ENCODE measurements around the gene NEUROG2. TPM values are rescaled to one million over a fixed set of nuclear protein-coding genes. Genes with fewer than 3 reads are reported as not detected.

NEUROG2 gene
- total and polyA plus RNA-seq, 2 of the 8 experiments (the other 6 are each of a cell fraction or from before 2014, with no cell fraction given) = 0.03 TPM; not detected in 1

DNA sequence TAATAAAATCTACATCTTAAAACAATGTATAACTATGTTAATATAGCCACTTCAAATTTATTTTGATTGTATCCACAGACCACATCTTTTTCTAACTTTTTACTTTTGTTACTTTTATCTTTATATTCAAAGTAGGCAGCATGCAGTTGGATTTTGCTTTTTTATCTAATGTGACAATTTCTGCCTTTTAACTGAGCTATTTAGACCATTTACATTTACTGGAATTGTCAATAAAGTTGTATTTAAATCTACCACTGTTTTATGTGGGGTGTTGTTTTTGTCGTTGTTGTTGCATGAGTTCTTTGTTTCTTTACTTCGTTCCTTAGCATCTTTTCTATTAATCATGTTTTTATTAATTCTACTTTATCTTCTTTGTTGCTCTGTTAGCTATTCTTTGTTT is 42.0 kb downstream of the NEUROG2 start:
- no peaks in the 10 kb centered on the region for H4K20me1 ChIP-seq (replicated peaks in 1 of 2; ENCODE audit: control insufficient read depth in 1 of 2, insufficient read depth in 2 of 2, low read length in 2 of 2)
- no peaks in the 10 kb centered on the region for H3K79me1 ChIP-seq (ENCODE audit: low read depth, low read length)
- 85% methylated on average over 2 of the region's 2 CpGs; no CpG with 5 or more reads in 1 of the 2 experiments for WGBS, 2 experiments (ENCODE audit: extremely low coverage in 1 of 2, insufficient coverage in 1 of 2, insufficient read length in 1 of 2, insufficient replicate concordance in 2 of 2, low coverage in 1 of 2, low lambda C conversion rate in 2 of 2, missing lambda C conversion rate in 1 of 2)
- H2BK120ac ChIP-seq (replicated peaks; ENCODE audit: low read depth, low read length) = no peak overlapping the region
- CTCF ChIA-PET (ENCODE audit: partially characterized antibody) = no interaction called here
- no peak overlapping the region for H3K4ac ChIP-seq (replicated peaks; ENCODE audit: insufficient read length, low read depth, low read length)
- H3K4me2 ChIP-seq (ENCODE audit: insufficient read depth in 1 of 2, low read depth in 2 of 2, low read length in 2 of 2) = no peak overlapping the region
- no peaks in the 10 kb centered on the region for H3K36me3 ChIP-seq (ENCODE audit: control insufficient read depth in 2 of 4, insufficient read depth in 4 of 4, low read length in 3 of 4)
- no peak overlapping the region for H4K5ac ChIP-seq (ENCODE audit: insufficient read length, low read depth, low read length)
- no peak overlapping the region for H3K27ac ChIP-seq (ENCODE audit: low read depth, low read length)
- no peak overlapping the region for H2AFZ ChIP-seq (ENCODE audit: low read length)
- H3K18ac ChIP-seq (ENCODE audit: extremely low read depth, low read length) = no peak overlapping the region
- H2BK20ac ChIP-seq (ENCODE audit: low read length) = no peak overlapping the region
- H2BK12ac ChIP-seq (ENCODE audit: low read depth, low read length) = no peak overlapping the region
- H3K4me3 ChIP-seq (ENCODE audit: extremely low read depth in 1 of 4, insufficient read depth in 2 of 4, low read depth in 3 of 4, low read length in 4 of 4) = no peak overlapping the region
- H4K8ac ChIP-seq (ENCODE audit: extremely low read depth, insufficient read depth, low read length) = no peak overlapping the region
- H2AK5ac ChIP-seq (ENCODE audit: low read depth, low read length) = no peak overlapping the region
- H3K56ac ChIP-seq (replicated peaks; ENCODE audit: insufficient read length, low read depth, low read length) = no peak overlapping the region
- H3K79me2 ChIP-seq (ENCODE audit: control insufficient read depth in 1 of 2, insufficient read depth in 2 of 2, low read length in 2 of 2) = no peaks in the 10 kb centered on the region
- H3K23me2 ChIP-seq (ENCODE audit: low read depth, low read length) = no peaks in the 10 kb centered on the region; the same call in 1 of the 2 replicates
- DNase-seq (ENCODE audit: low read depth in 1 of 2, low spot score in 2 of 2) = no peak
- no peaks in the 10 kb centered on the region for H3K27me3 ChIP-seq (replicated peaks in 1 of 4; ENCODE audit: control insufficient read depth in 3 of 4, extremely low read depth in 1 of 4, insufficient read depth in 3 of 4, low read length in 3 of 4)
- no peak overlapping the region for H4K91ac ChIP-seq (replicated peaks; ENCODE audit: insufficient read length, low read length)
- no peak overlapping the region for H2BK5ac ChIP-seq (ENCODE audit: low read depth, low read length)
- H3K23ac ChIP-seq (ENCODE audit: insufficient read length) = no peak overlapping the region
- H2BK15ac ChIP-seq (ENCODE audit: low read length) = no peak overlapping the region
- H3K9me3 ChIP-seq (ENCODE audit: insufficient read depth in 2 of 2, low read depth in 1 of 2, low read length in 1 of 2) = no peaks in the 10 kb centered on the region
- no peaks in the 10 kb centered on the region for H3K4me1 ChIP-seq (replicated peaks in 1 of 4; ENCODE audit: control insufficient read depth in 3 of 4, insufficient read depth in 4 of 4, low read length in 3 of 4)
- no peak for FAIRE-seq
- POLR2A ChIA-PET (ENCODE audit: partially characterized antibody) = no interaction called here
- no peak overlapping the region for H3K14ac ChIP-seq (ENCODE audit: insufficient read length)
- H3K9ac ChIP-seq (replicated peaks in 1 of 4; ENCODE audit: extremely low read depth in 1 of 4, low read depth in 3 of 4, low read length in 3 of 4) = no peak overlapping the region
- TF ChIP-seq, protein P1, sequence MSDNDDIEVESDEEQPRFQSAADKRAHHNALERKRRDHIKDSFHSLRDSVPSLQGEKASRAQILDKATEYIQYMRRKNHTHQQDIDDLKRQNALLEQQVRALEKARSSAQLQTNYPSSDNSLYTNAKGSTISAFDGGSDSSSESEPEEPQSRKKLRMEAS (IDR thresholded peaks at IDR 0.05) = no peak
- TF ChIP-seq HDAC6 (IDR thresholded peaks at IDR 0.05; ENCODE audit: low read depth, low read length) = no peak
- TF ChIP-seq KDM5A (IDR thresholded peaks at IDR 0.05; ENCODE audit: low read length) = no peak
- TF ChIP-seq PHF8 (conservative IDR thresholded peaks at IDR 0.05; ENCODE audit: low read depth, low read length) = no peak
- TF ChIP-seq SIX5 (IDR thresholded peaks at IDR 0.05; ENCODE audit: low read depth, low read length) = no peak
- TF ChIP-seq, protein P2, sequence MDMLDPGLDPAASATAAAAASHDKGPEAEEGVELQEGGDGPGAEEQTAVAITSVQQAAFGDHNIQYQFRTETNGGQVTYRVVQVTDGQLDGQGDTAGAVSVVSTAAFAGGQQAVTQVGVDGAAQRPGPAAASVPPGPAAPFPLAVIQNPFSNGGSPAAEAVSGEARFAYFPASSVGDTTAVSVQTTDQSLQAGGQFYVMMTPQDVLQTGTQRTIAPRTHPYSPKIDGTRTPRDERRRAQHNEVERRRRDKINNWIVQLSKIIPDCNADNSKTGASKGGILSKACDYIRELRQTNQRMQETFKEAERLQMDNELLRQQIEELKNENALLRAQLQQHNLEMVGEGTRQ (IDR thresholded peaks at IDR 0.05; ENCODE audit: low read length) = no peak
- TF ChIP-seq RFX5 (IDR thresholded peaks at IDR 0.05; ENCODE audit: borderline replicate concordance, low read depth, low read length) = no peak
- TF ChIP-seq, protein P3, sequence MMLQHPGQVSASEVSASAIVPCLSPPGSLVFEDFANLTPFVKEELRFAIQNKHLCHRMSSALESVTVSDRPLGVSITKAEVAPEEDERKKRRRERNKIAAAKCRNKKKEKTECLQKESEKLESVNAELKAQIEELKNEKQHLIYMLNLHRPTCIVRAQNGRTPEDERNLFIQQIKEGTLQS (IDR thresholded peaks at IDR 0.05; ENCODE audit: insufficient read depth, low read depth, low read length) = no peak
- no peak for TF ChIP-seq JUN (IDR thresholded peaks at IDR 0.05; ENCODE audit: low read depth, low read length)
- TF ChIP-seq HDAC2 (IDR thresholded peaks at IDR 0.05; ENCODE audit: borderline replicate concordance in 1 of 2, low read depth in 2 of 2, low read length in 2 of 2) = no peak
- TF ChIP-seq FOSL1 (IDR thresholded peaks at IDR 0.05; ENCODE audit: insufficient read depth, low read depth, low read length) = no peak
- no peak for TF ChIP-seq MAFK (IDR thresholded peaks at IDR 0.05; ENCODE audit: low read depth, low read length)
- no peak for TF ChIP-seq TEAD4 (IDR thresholded peaks at IDR 0.05; ENCODE audit: low read depth, low read length)

Data from H1 (cell line).